ENCODE results near the gene USB1.

GRCh38 chr16:58051296-58051695 is 50.1 kb downstream of the USB1 start:
- TF ChIP-seq CTCF (IDR thresholded peaks at IDR 0.05), result no peak
- no peak for TF ChIP-seq POLR2A (IDR thresholded peaks at IDR 0.05)

Data from thyroid gland (tissue), 4 donors.